CD4-positive, alpha-beta T cell (primary cell): Measurements from ENCODE around the gene UNC5CL. TPM values are rescaled to one million over a fixed set of nuclear protein-coding genes. Genes with fewer than 3 reads are reported as not detected.

Source experiments
- ATAC-seq: fragments of 200-7000 bp; cut with Tn5 transposase; one replicate; pipeline ENCODE4 v1.10.0; 2022; ENCODE audit warnings: mild to moderate bottlenecking; ENCODE audit not compliant: poor library complexity
- CTCF ChIA-PET: fragments of 350-600 bp; sonication (Branson Sonifier 250); formaldehyde crosslinking; loops from one replicate; lab custom pipeline; 2021; ENCODE audit warnings: antibody characterized with exemption, inconsistent platforms; lab: Charles Lee
- POLR2A ChIA-PET: fragments of 350-600 bp; sonication (Branson Sonifier 250); formaldehyde crosslinking; loops from one replicate; lab custom pipeline; 2021; ENCODE audit warnings: antibody characterized with exemption, inconsistent platforms; lab: Charles Lee
- DNase-seq, 14 experiments: peaks; one replicate each; pipeline ENCODE4 v3.0.0-alpha.2; 2013 to 2020; ENCODE audit warnings: mixed read lengths in 2 of 14
- H3K27ac ChIP-seq, 2 donors: one replicate each; pipeline versions ENCODE4 v1.5.1 to v1.7.0; 2013; ENCODE audit warnings: low read length in 2 of 2, low read depth in 1 of 2, mild to moderate bottlenecking in 1 of 2
- H3K27me3 ChIP-seq, 2 experiments: 1 replicate in 1 of 2; 2 replicates in 1 of 2; pipeline versions ENCODE4 v1.6.1 to v1.7.0; 2013; ENCODE audit warnings: low read length in 2 of 2, control low read depth in 1 of 2, mild to moderate bottlenecking in 1 of 2, moderate library complexity in 1 of 2; ENCODE audit not compliant: insufficient read depth in 2 of 2, control insufficient read depth in 1 of 2
- H3K36me3 ChIP-seq: one replicate; pipeline ENCODE4 v1.6.1; 2013; ENCODE audit warnings: low read length, control low read depth; ENCODE audit not compliant: insufficient read depth
- H3K4me1 ChIP-seq: one replicate; pipeline ENCODE4 v1.6.1; 2013; ENCODE audit warnings: low read length, control low read depth; ENCODE audit not compliant: insufficient read depth
- H3K4me3 ChIP-seq: one replicate; pipeline ENCODE4 v1.5.1; 2013; ENCODE audit warnings: mild to moderate bottlenecking, low read length, moderate library complexity
- H3K9me3 ChIP-seq, 2 experiments: 1 replicate in 1 of 2; 2 replicates in 1 of 2; pipeline versions ENCODE4 v1.6.1 to v1.7.0; 2013; ENCODE audit warnings: low read length in 2 of 2, mild to moderate bottlenecking in 2 of 2, control low read depth in 1 of 2, moderate library complexity in 1 of 2; ENCODE audit not compliant: control insufficient read depth in 1 of 2, insufficient read depth in 1 of 2
- H3K27ac Mint-ChIP-seq: one replicate; pipeline ENCODE4 v1.8.0; 2020; ENCODE audit warnings: mixed read lengths
- H3K27me3 Mint-ChIP-seq: one replicate; pipeline ENCODE4 v1.8.0; 2021; ENCODE audit warnings: mixed read lengths
- H3K36me3 Mint-ChIP-seq: one replicate; pipeline ENCODE4 v1.8.0; 2021; ENCODE audit warnings: low read depth, mixed read lengths
- H3K4me1 Mint-ChIP-seq: one replicate; pipeline ENCODE4 v1.8.0; 2021; ENCODE audit warnings: low read depth, mixed read lengths
- H3K4me3 Mint-ChIP-seq: one replicate; pipeline ENCODE4 v1.8.0; 2020; ENCODE audit warnings: mild to moderate bottlenecking, mixed read lengths
- H3K9me3 Mint-ChIP-seq: one replicate; pipeline ENCODE4 v1.8.0; 2020; ENCODE audit warnings: mixed read lengths
- intact Hi-C, 2 experiments: fragments of 100-400 bp; cut with DNase I in 1 of 2; cut with micrococcal nuclease in 1 of 2; formaldehyde crosslinking; loops; one replicate each; pipeline versions ENCODE4 v1.15.1 to v1.9.0; 2023 to 2025; cut with DNase I, micrococcal nuclease
- total RNA-seq, 174 experiments: library from RNA in 2 of 174; stranded (reverse) in 2 of 174; gene quantifications; one replicate each; pipeline ENCODE4 v1.2.3 and lab custom pipeline; 2021 to 2026
- TF ChIP-seq, protein P1 (sequence below): fragments of 200-600 bp; IDR thresholded peaks from one replicate; pipeline ENCODE4 v1.8.0; 2022; ENCODE audit warnings: antibody characterized with exemption, mild to moderate bottlenecking

Gene UNC5CL
- total RNA-seq, 2 experiments from 2014 or later: 2.5 to 2.9 TPM

DNA sequence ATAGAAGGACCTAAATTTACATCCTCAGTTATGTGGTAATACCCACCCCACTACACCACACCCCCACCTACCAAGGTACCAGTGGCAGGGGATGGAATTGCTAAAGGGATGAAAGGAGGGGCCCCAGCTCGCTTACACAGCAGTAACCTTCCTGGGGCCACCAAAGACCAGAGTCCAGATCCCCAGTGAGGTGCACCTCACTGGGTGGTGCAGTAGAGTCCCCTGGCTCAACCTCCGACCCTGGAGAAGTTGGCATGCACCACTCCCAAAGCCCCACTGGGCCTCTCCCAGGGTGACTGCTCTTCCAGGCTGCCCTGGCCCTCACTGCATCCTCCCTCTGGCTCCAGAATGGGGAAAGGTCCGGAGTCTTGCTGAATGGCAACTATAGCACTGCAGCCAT, 816 bp downstream of the UNC5CL start:
- Mint-ChIP-seq H3K27ac (no peak overlapping the region), H3K4me1 (peaks cover 6% of the 10 kb centered on the region), H3K9me3 (no peaks in the 10 kb centered on the region), H3K36me3 (peaks cover 4% of the 10 kb centered on the region), H3K4me3 (no peak overlapping the region), H3K27me3 (no peaks in the 10 kb centered on the region)
- Histone ChIP-seq H3K9me3 (no peaks in the 10 kb centered on the region), H3K36me3 (no peaks in the 10 kb centered on the region), H3K27me3 (no peaks in the 10 kb centered on the region), H3K27ac (no peak overlapping the region), H3K4me1 (no peaks in the 10 kb centered on the region), H3K4me3 (no peak overlapping the region)
- intact Hi-C loops: loop anchor here in 1 of 2 experiments (10.0 kb wide), 1 partner anchor 1173 kb away; no protein-coding TSS in a partner anchor
- ChIA-PET CTCF (interaction anchor here (0.9 to 1.0 kb wide), 2 partner anchors 10 kb away, joined by 4 to 5 read pairs; no protein-coding TSS in a partner anchor), POLR2A (no interaction called here)
- no peak for DNase-seq
- TF ChIP-seq, protein P1, sequence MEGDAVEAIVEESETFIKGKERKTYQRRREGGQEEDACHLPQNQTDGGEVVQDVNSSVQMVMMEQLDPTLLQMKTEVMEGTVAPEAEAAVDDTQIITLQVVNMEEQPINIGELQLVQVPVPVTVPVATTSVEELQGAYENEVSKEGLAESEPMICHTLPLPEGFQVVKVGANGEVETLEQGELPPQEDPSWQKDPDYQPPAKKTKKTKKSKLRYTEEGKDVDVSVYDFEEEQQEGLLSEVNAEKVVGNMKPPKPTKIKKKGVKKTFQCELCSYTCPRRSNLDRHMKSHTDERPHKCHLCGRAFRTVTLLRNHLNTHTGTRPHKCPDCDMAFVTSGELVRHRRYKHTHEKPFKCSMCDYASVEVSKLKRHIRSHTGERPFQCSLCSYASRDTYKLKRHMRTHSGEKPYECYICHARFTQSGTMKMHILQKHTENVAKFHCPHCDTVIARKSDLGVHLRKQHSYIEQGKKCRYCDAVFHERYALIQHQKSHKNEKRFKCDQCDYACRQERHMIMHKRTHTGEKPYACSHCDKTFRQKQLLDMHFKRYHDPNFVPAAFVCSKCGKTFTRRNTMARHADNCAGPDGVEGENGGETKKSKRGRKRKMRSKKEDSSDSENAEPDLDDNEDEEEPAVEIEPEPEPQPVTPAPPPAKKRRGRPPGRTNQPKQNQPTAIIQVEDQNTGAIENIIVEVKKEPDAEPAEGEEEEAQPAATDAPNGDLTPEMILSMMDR: no peak
- no peak for ATAC-seq

DNA sequence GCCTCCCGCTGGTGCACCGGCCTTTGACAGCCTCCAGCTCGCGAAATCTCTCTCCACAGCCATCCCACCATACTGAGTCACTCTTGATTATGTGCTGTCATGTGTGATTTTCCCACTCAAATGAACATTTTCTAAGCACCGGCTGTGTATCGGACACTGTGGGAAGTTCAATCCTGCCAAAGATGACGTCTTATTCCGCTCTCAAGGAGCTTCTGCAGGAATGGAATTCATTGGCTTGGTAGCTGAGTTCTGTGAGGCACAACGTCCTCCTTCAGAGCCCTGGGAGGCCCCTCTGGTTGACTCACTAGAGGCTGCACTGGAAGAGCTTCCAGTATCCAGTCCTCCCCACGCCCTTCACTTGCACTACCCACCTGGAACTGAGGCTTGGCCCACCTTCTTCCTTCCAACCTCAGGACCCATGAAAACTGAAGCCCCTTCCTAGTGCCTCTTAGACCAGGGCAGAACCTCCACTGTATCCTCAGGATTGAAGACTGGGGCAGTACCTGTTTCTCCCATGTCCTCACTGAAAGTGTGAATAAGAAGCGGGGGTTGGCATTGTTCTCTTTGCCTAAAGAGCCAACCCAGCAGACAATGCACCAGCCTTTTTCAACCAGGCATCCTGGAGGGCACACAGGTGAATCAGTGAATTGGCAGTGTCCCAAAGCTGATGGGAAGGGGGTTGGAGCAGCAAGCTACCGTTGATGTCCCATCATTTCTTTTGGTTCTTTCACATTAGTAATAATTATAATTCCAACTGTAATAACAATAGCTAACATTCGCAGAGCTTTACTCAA, 1.7 kb downstream of the UNC5CL start:
- DNase-seq (no peak), ATAC-seq (no peak)
- H3K27ac Mint-ChIP-seq: no peak overlapping the region
- Histone ChIP-seq H3K4me1 (no peaks in the 10 kb centered on the region), H3K36me3 (no peaks in the 10 kb centered on the region), H3K4me3 (no peak overlapping the region), H3K27ac (no peak overlapping the region), H3K27me3 (no peaks in the 10 kb centered on the region), H3K9me3 (no peaks in the 10 kb centered on the region)
- H3K4me3 Mint-ChIP-seq: no peak overlapping the region
- H3K9me3 Mint-ChIP-seq: no peaks in the 10 kb centered on the region
- H3K36me3 Mint-ChIP-seq: no peaks in the 10 kb centered on the region
- H3K27me3 Mint-ChIP-seq: no peaks in the 10 kb centered on the region
- intact Hi-C loops: loop anchor here in 1 of 2 experiments (10.0 kb wide), 1 partner anchor 1173 kb away; no protein-coding TSS in a partner anchor
- POLR2A ChIA-PET: interaction anchor here (1.2 kb wide), 1 partner anchor 9 kb away, joined by 3 read pairs; no protein-coding TSS in a partner anchor
- peaks cover 6% of the 10 kb centered on the region for H3K4me1 Mint-ChIP-seq
- TF ChIP-seq, protein P1: no peak
- CTCF ChIA-PET: interaction anchor here (1.0 to 1.2 kb wide), 2 partner anchors 9 kb away, joined by 4 to 6 read pairs; no protein-coding TSS in a partner anchor

DNA sequence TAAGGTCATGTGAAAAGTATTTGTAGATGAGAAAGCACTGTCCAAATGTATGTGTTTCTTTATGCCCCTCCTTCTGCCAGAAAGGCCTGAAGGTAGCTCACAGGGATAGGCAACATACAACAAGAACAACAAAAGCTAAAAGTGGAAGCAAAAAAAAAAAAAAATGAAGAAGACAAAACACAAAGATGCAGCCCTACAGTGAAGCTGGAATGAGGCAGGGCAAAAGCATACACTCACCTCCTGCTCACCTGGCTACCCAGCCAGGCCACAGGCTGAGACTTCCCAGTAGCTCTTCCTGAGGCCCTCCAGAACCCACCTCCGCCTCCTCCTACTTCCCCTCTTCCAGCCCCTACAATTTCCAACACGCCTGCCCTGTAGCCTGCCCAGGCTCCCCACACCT, 2.4 kb downstream of the UNC5CL start:
- Mint-ChIP-seq H3K4me3 (no peak overlapping the region), H3K4me1 (peaks cover 6% of the 10 kb centered on the region), H3K9me3 (no peaks in the 10 kb centered on the region), H3K36me3 (no peaks in the 10 kb centered on the region), H3K27me3 (no peaks in the 10 kb centered on the region), H3K27ac (no peak overlapping the region)
- ChIA-PET CTCF (interaction anchor here (1.2 kb wide), 1 partner anchor 9 kb away, joined by 6 read pairs; no protein-coding TSS in a partner anchor), POLR2A (interaction anchor here (1.2 kb wide), 1 partner anchor 9 kb away, joined by 3 read pairs; no protein-coding TSS in a partner anchor)
- Histone ChIP-seq H3K4me1 (no peaks in the 10 kb centered on the region), H3K27ac (no peak overlapping the region), H3K36me3 (no peaks in the 10 kb centered on the region), H3K4me3 (no peak overlapping the region), H3K9me3 (no peaks in the 10 kb centered on the region), H3K27me3 (no peaks in the 10 kb centered on the region)
- TF ChIP-seq, protein P1: no peak
- ATAC-seq (no peak), DNase-seq (no peak)
- intact Hi-C loops: loop anchor here in 1 of 2 experiments (10.0 kb wide), 1 partner anchor 1172 kb away; no protein-coding TSS in a partner anchor
